Neural cell (in vitro differentiated cells): ENCODE data around the gene OR11H7. TPM values are rescaled to one million over a fixed set of nuclear protein-coding genes. Genes with fewer than 3 reads are reported as not detected.

Experiments
- H2AFZ ChIP-seq: fragments of 200-600, 300-800 bp; sonication (generic), shearing (Covaris generic); 2 replicates; pipeline ENCODE4 v1.6.0; 2014; ENCODE audit warnings: low read depth, mild to moderate bottlenecking, antibody characterized with exemption, low read length, moderate library complexity
- H3F3A ChIP-seq: fragments of 200-600 bp; shearing (Covaris generic); 2 replicates; pipeline ENCODE4 v1.6.1; 2016; ENCODE audit warnings: mild to moderate bottlenecking, moderate library complexity, mixed read lengths, antibody characterized with exemption, low read length; ENCODE audit not compliant: insufficient read depth, poor library complexity, severe bottlenecking
- H3K27ac ChIP-seq: fragments of 200-600, 300-800 bp; sonication (generic), shearing (Covaris generic); 2 replicates; pipeline ENCODE4 v1.5.1; 2014; ENCODE audit warnings: mild to moderate bottlenecking, low read length, moderate library complexity
- H3K27me3 ChIP-seq: fragments of 300-800, 200-600 bp; sonication (generic), shearing (Covaris generic); 2 replicates; pipeline ENCODE4 v1.6.0; 2014; ENCODE audit warnings: mild to moderate bottlenecking, low read depth, low read length, moderate library complexity; ENCODE audit not compliant: insufficient read depth
- H3K36me3 ChIP-seq: fragments of 300-800, 200-600 bp; sonication (generic), shearing (Covaris generic); 2 replicates; pipeline ENCODE4 v1.5.1; 2014; ENCODE audit warnings: mild to moderate bottlenecking, antibody characterized with exemption, low read length, moderate library complexity; ENCODE audit not compliant: insufficient read depth
- H3K4me2 ChIP-seq: fragments of 300-800, 200-600 bp; sonication (generic), shearing (Covaris generic); 2 replicates; pipeline ENCODE4 v1.6.0; 2014; ENCODE audit warnings: mild to moderate bottlenecking, low read length
- H3K4me3 ChIP-seq: fragments of 300-800, 200-600 bp; sonication (generic), shearing (Covaris generic); 2 replicates; pipeline ENCODE4 v1.5.1; 2014; ENCODE audit warnings: mild to moderate bottlenecking, low read length, moderate library complexity
- H3K79me2 ChIP-seq: fragments of 200-600 bp; shearing (Covaris generic); replicated peaks from 2 replicates; pipeline ENCODE4 v1.6.0; 2014; ENCODE audit warnings: mild to moderate bottlenecking, low read length, moderate library complexity; ENCODE audit not compliant: insufficient read depth
- H3K9ac ChIP-seq: fragments of 300-800, 200-600 bp; sonication (generic), shearing (Covaris generic); 2 replicates; pipeline ENCODE4 v1.6.1; 2016; ENCODE audit warnings: mild to moderate bottlenecking, low read length, mixed read lengths
- H3K9me2 ChIP-seq: fragments of 200-600 bp; shearing (Covaris generic); 2 replicates; pipeline ENCODE4 v1.6.1; 2016; ENCODE audit warnings: mild to moderate bottlenecking, low read length, mixed read lengths; ENCODE audit not compliant: insufficient read depth
- H3K9me3 ChIP-seq: fragments of 200-600, 300-800 bp; sonication (generic), shearing (Covaris generic); 2 replicates; pipeline ENCODE4 v1.6.1; 2016; ENCODE audit warnings: mild to moderate bottlenecking, mixed run types, low read length, moderate library complexity, mixed read lengths
- H4K20me1 ChIP-seq: fragments of 200-600 bp; shearing (Covaris generic); 2 replicates; pipeline ENCODE4 v1.6.1; 2016; ENCODE audit warnings: mild to moderate bottlenecking, mixed run types; ENCODE audit not compliant: insufficient read depth
- EP300 ChIP-seq: fragments of 450-650 bp; conservative IDR thresholded peaks from 2 replicates; pipeline ENCODE4 v1.6.1; 2014; ENCODE audit warnings: antibody characterized with exemption, mild to moderate bottlenecking, moderate library complexity; ENCODE audit not compliant: poor library complexity, severe bottlenecking
- EZH2 ChIP-seq: fragments of 200-600, 300-800 bp; shearing (Covaris generic), sonication (generic); IDR thresholded peaks from 2 replicates; pipeline ENCODE4 v1.6.1; 2014; ENCODE audit warnings: antibody characterized with exemption, low read length, borderline replicate concordance, mild to moderate bottlenecking; ENCODE audit not compliant: insufficient read depth, poor library complexity, severe bottlenecking
- MXI1 ChIP-seq: fragments of 450-650 bp; conservative IDR thresholded peaks from 2 replicates; pipeline ENCODE4 v1.6.1; 2014; ENCODE audit warnings: antibody characterized with exemption, mild to moderate bottlenecking; ENCODE audit not compliant: poor library complexity, severe bottlenecking
- POLR2AphosphoS5 ChIP-seq: IDR thresholded peaks from 2 replicates; pipeline ENCODE4 v1.6.1; 2012
- RAD21 ChIP-seq: fragments of 450-650 bp; conservative IDR thresholded peaks from 2 replicates; pipeline ENCODE4 v1.6.1; 2014; ENCODE audit warnings: antibody characterized with exemption, mild to moderate bottlenecking, moderate library complexity
- REST ChIP-seq: IDR thresholded peaks from 2 replicates; pipeline ENCODE4 v1.6.1; 2012; ENCODE audit warnings: borderline replicate concordance
- SMC3 ChIP-seq: fragments of 450-650 bp; conservative IDR thresholded peaks from 2 replicates; pipeline ENCODE4 v1.6.1; 2014; ENCODE audit warnings: antibody characterized with exemption, mild to moderate bottlenecking, moderate library complexity; ENCODE audit not compliant: poor library complexity
- TAF1 ChIP-seq: IDR thresholded peaks from 2 replicates; pipeline ENCODE4 v1.6.1; 2012; ENCODE audit warnings: low read depth
- polyA plus RNA-seq: library from polyadenylated mRNA; depleted of rRNA; stranded (reverse); fragments of >200 nt; gene quantifications from 2 replicates; pipeline ENCODE4 v1.2.3, GENCODE V29; 2014
- TF ChIP-seq, protein P1 (sequence below): fragments of 450-650 bp; IDR thresholded peaks from 2 replicates; pipeline ENCODE4 v1.5.1; 2014; ENCODE audit warnings: antibody characterized with exemption, mild to moderate bottlenecking, moderate library complexity; ENCODE audit not compliant: poor library complexity, severe bottlenecking

Gene OR11H7
- polyA plus RNA-seq, 1 donor from 2014 or later, result not detected

- H4K20me1 ChIP-seq, result no peaks in the 10 kb centered on the region
- H3K9me2 ChIP-seq, result no peaks in the 10 kb centered on the region
- H3K9me3 ChIP-seq, result no peaks in the 10 kb centered on the region
- H2AFZ ChIP-seq, result no peak overlapping the region
- H3K36me3 ChIP-seq, result no peaks in the 10 kb centered on the region
- TF ChIP-seq POLR2AphosphoS5 (no peak), TAF1 (no peak), MXI1 (no peak), EZH2 (no peak), RAD21 (no peak), REST (no peak), EP300 (no peak), SMC3 (no peak)
- TF ChIP-seq, protein P1, sequence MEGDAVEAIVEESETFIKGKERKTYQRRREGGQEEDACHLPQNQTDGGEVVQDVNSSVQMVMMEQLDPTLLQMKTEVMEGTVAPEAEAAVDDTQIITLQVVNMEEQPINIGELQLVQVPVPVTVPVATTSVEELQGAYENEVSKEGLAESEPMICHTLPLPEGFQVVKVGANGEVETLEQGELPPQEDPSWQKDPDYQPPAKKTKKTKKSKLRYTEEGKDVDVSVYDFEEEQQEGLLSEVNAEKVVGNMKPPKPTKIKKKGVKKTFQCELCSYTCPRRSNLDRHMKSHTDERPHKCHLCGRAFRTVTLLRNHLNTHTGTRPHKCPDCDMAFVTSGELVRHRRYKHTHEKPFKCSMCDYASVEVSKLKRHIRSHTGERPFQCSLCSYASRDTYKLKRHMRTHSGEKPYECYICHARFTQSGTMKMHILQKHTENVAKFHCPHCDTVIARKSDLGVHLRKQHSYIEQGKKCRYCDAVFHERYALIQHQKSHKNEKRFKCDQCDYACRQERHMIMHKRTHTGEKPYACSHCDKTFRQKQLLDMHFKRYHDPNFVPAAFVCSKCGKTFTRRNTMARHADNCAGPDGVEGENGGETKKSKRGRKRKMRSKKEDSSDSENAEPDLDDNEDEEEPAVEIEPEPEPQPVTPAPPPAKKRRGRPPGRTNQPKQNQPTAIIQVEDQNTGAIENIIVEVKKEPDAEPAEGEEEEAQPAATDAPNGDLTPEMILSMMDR, result no peak
- H3K9ac ChIP-seq, result no peak overlapping the region
- H3F3A ChIP-seq, result no peaks in the 10 kb centered on the region
- H3K4me2 ChIP-seq, result no peak overlapping the region
- no peak overlapping the region for H3K27ac ChIP-seq
- no peaks in the 10 kb centered on the region for H3K27me3 ChIP-seq
- H3K4me3 ChIP-seq, result no peak overlapping the region
- no peaks in the 10 kb centered on the region for H3K79me2 ChIP-seq
Observed at GRCh38 chr14:20215196-20215595, 13.6 kb upstream of the OR11H7 start.

- Histone ChIP-seq H3K4me3 (no peak overlapping the region), H3K36me3 (no peaks in the 10 kb centered on the region), H3K27ac (no peak overlapping the region), H4K20me1 (no peaks in the 10 kb centered on the region), H3K9me2 (no peaks in the 10 kb centered on the region), H3K79me2 (no peaks in the 10 kb centered on the region), H3K9ac (no peak overlapping the region), H3K4me2 (no peak overlapping the region), H3K9me3 (no peaks in the 10 kb centered on the region), H3F3A (no peaks in the 10 kb centered on the region), H3K27me3 (no peaks in the 10 kb centered on the region), H2AFZ (no peak overlapping the region)
- no peak for TF ChIP-seq EZH2
- no peak for TF ChIP-seq POLR2AphosphoS5
- TF ChIP-seq SMC3, result no peak
- TF ChIP-seq TAF1, result no peak
- no peak for TF ChIP-seq MXI1
- TF ChIP-seq, protein P1, result no peak
- TF ChIP-seq REST, result no peak
- no peak for TF ChIP-seq EP300
- TF ChIP-seq RAD21, result no peak
Observed at GRCh38 chr14:20219033-20219432, 9.7 kb upstream of the OR11H7 start.
